Testis (tissue), 2 donors: ENCODE measurements around the gene CFAP65.

Source experiments
- CTCF ChIP-seq, 3 experiments: fragments of 450-650 bp in 2 of 3; fragments of 200-600 bp in 1 of 3; sonication (generic) in 1 of 3; IDR thresholded peaks; one replicate each; pipeline ENCODE4 v1.5.1; 2016 to 2019; ENCODE audit warnings: antibody characterized with exemption in 3 of 3, mild to moderate bottlenecking in 2 of 3, moderate library complexity in 1 of 3
- POLR2A ChIP-seq: fragments of 450-650 bp; IDR thresholded peaks from one replicate; pipeline ENCODE4 v1.6.1; 2017; ENCODE audit warnings: antibody characterized with exemption, mild to moderate bottlenecking, moderate library complexity

- no peak for TF ChIP-seq CTCF (IDR thresholded peaks at IDR 0.05)
- TF ChIP-seq POLR2A, result no peak
These were observed 22.6 kb downstream of the CFAP65 start for GRCh38 chr2:219018726-219019125.
